GM21447 (cell line): ENCODE data around the gene FCHSD2.
"Not testable (repeated sequence)": the region's sequence is repeated elsewhere in the genome, so short reads cannot be mapped to it uniquely, and the experiment has no call there.

Source experiments
- ATAC-seq: cut with Tn5 transposase; IDR thresholded peaks from one replicate; pipeline ENCODE4 v1.9.1; 2021; ENCODE audit not compliant: unreplicated experiment

The FCHSD2 gene

DNA sequence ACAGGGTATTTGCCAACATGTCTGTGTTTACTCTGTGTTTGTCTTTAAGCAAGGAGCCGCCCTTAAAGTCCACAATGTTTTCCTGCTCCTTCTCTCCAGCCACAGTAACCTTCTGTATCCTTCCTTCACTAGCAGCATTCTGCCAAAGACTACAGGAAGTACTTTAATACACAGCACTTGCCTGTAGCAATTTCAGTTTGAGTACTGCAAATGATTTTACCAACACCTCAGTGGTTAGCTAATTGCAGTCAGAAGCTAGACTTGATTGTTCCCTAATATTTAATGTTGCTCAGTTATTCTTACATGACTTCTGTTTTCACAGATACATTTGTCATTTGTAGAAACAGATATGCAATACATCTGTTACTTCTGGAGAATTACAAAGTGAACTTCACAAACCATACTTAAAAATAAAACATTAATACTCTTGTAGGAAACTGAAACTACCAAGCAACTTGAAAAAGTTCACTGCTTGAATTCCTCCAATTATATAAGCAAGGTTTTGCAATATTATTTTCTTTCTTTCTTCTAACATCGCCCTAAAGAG, 69.1 kb downstream of the FCHSD2 start:
- peak; percentile 69 for ATAC-seq

DNA sequence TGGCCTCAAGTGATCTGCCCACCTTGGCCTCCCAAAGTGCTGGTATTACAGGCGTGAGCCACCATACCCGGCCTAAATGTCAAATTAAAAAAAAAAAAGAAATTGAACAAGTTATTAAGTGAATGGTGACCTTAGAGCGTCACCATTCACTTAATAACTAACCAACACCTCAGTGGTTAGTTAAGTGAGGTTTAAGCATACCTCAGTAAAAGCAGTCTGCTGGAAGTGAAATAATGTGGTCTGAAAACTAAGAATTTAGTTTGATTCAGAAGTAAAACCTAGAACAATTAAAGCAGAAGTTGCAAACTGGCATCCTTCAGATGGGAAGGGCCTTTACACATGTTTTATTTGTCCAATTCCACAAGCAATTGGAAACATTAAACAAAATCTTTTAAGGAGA, 71.5 kb downstream of the FCHSD2 start:
- no peak for ATAC-seq

DNA sequence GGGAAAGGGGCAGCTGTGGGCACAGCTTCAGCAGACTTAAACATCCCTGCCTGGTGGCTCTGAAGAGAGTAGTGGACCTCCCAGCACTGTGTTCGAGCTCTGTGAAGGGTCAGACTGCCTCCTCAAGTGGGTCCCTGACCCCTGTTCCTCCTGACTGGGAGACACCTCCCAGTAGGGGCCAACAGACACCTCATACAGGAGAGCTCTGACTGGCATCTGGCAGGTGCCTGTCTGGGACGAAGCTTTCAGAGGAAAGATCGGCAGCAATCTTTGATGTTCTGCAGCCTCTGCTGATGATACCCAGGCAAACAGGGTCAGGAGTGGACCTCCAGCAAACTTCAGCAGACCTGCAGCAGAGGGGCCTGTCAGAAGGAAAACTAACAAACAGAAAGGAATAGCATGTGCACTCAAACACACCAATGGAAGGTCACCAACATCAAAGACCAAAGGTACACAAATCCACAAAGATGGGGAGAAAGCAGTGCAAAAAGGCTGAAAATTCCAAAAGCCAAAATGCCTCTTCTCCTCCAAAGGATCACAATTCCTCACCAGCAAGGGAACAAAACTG, 80.2 kb downstream of the FCHSD2 start:
- ATAC-seq: not testable (repeated sequence)

GRCh38 chr11:73061434-73061833, 80.7 kb downstream of the FCHSD2 start:
- ATAC-seq: not testable (repeated sequence)

- no peak for ATAC-seq
Measured at GRCh38 chr11:73059915-73060314, 82.2 kb downstream of the FCHSD2 start.

DNA sequence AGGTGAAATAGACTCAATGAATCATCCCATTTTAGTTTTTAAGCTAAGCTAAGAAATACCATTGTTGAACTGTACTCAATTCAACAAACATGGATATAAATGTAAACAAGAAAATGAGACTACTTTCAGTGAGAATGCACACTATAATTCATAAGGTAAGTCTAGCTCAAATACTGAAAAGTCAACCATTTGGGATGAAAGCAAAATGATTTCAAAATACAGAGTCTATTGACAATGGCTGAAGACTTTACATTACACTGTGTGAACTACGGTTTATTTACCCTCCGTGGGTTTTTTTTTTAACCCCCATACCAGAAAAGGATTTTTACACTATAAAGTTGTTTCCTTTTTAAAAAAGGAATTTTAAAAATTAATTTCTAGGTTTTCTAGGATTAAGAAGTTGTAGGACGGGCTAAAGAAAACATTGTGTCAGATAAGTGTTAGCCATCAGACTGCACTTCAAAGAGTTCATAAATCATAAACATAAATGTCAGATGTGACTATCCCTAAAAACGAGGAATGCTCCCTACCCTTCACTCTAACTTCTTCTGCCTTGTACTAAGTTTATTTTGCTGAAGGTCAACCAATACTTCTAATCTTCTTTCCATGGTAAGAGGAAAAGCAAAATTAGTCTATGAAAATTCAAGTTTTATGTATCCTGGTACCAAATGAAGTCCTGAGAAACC, 83.0 kb downstream of the FCHSD2 start:
- no peak for ATAC-seq

DNA sequence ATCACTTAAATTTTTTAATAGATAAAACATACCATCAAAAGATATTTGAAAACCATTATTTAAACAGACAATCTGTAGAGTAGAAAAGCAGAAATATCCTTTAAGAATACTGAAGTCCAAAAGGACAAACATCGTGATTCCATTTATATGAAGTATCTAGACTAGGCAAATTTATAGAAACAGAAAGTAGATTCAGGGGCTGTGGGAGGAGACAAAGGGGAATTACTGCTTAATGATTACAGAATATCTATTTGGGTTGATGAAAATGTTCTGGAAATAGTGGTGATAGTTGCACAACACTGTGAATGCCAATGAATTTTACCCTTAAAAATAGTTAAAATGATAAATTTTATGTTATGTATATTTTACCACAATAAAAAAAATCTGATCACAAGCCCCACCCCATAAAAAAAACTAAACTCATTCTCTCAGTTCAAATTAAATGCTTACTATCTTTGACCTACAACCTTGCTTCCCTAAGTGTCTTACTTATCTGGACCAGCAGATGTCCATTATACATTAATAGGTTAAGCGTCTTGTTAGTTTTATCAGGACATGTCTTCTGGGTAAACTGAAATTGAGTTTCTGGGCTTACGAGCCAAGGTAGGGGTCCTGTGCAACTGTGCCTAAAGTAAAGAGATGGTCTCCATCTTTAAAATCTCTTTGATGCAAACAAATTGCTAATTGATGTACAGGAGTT, 86.3 kb downstream of the FCHSD2 start:
- ATAC-seq: no peak

GRCh38 chr11:73055002-73055401, 87.1 kb downstream of the FCHSD2 start:
- ATAC-seq: no peak

GRCh38 chr11:73053964-73054363, 88.2 kb downstream of the FCHSD2 start:
- ATAC-seq: no peak

DNA sequence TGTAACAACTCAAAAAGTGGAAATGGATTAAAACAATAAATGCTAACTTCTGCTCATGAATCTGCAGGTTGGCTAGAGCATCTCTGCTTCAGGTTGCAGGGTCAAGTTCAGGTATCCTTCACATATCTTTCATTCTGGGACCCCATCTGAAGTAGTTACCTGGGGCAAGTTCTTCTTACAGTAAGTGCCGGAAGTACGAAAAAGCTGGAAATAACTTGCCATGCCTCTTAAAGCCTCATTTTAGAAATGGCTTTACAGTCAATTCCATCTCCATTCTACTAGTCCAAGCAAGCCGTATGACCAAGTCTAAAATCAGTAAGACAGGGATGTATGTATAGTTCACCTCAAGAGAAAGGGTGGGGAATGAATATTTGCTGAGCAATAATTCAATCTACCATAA, 93.7 kb downstream of the FCHSD2 start:
- no peak for ATAC-seq

DNA sequence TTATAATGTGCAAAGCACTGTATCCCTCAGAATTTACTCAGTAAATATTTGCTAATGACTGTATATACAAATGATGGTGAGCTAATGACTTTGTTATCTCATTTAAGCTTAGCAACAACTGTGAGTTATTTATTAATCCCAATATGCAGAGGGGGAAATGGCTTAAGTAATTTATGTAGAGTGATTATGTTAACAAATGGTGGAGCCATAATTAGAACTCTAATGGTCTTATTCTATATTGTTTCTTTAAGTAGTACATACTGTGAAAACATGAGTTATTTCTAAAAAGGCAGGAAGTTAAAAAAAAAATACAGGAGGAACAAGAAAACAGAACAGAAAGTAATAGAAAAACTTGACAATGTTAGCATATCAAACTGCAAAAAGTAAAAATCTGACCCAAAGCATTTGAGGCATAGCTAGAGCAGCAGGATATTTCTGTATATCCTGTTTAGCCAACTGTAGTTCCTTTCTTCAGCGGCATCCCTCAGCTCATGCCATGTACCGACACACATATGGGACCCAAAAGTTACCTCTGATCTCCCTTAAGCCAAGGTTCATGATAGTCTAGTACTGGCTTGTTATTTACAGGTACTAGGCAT, 94.2 kb downstream of the FCHSD2 start:
- ATAC-seq: peak; percentile 75

GRCh38 chr11:73040046-73040445, 102.1 kb downstream of the FCHSD2 start:
- no peak for ATAC-seq

GRCh38 chr11:73034777-73035176, 107.3 kb downstream of the FCHSD2 start:
- ATAC-seq: no peak

- ATAC-seq: no peak
Measured at GRCh38 chr11:73034331-73034730, 107.8 kb downstream of the FCHSD2 start.

- no peak for ATAC-seq
Measured at GRCh38 chr11:73030130-73030529, 112.0 kb downstream of the FCHSD2 start.

GRCh38 chr11:73029403-73029802, 112.7 kb downstream of the FCHSD2 start:
- no peak for ATAC-seq

DNA sequence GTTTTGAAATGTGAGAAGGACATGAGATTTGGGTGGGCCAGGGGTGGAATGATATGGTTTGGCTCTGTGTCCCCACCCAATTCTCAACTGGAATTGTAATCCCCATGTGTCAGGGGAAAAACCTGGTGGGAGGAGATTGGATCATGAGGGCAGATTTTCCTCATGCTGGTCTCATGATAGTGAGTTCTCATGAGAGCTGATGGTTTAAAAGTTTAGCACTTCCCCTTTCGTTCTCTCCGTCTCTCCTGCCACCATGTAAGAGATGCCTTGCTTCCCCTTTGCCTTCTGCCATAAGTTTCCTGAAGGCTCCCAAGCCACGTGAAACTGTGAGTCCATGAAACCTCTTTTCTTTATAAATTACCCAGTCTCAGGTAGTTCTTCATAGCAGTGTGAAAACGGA, 113.5 kb downstream of the FCHSD2 start:
- ATAC-seq: no peak

DNA sequence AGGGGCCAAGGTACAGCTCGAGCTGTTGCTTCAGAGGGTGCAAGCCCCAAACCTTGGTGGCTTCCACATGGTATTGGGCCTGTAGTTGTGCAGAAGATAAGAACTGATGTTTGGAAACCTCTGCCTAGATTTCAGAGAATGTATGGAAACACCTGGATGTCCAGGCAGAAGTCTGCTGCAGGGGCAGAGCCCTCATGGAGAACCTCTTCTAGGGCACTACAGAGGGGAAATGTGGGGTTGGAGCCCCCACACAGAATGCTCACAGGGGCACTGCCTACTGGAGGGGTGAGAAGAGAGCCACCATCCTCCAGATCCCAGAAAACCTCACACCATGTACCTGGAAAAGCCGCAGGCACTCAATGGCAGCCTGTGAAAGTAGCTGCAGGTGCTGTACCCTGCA, 114.3 kb downstream of the FCHSD2 start:
- ATAC-seq: not testable (repeated sequence)

GRCh38 chr11:73024639-73025038, 117.5 kb downstream of the FCHSD2 start:
- no peak for ATAC-seq

- no peak for ATAC-seq
Measured at GRCh38 chr11:73019996-73020395, 122.1 kb downstream of the FCHSD2 start.

- ATAC-seq: no peak
Measured at GRCh38 chr11:73019449-73019848, 122.7 kb downstream of the FCHSD2 start.

GRCh38 chr11:73018856-73019255, 123.3 kb downstream of the FCHSD2 start:
- no peak for ATAC-seq
